IPS-11a (cell line): ENCODE data around the gene ERBB4.

Source experiments
- H3K4me3 ChIP-seq: one replicate; pipeline ENCODE4 v1.5.1; 2013; ENCODE audit warnings: low read depth, low read length, control low read depth

ERBB4 gene

GRCh38 chr2:211503198-211503597 lies 1035.4 kb downstream of the ERBB4 start:
- H3K4me3 ChIP-seq, result no peak overlapping the region

- no peak overlapping the region for H3K4me3 ChIP-seq
Measured at GRCh38 chr2:211498551-211499205, 1039.9 kb downstream of the ERBB4 start.

- H3K4me3 ChIP-seq, result no peak overlapping the region
Measured at GRCh38 chr2:211495339-211495738, 1043.3 kb downstream of the ERBB4 start.

- H3K4me3 ChIP-seq, result no peak overlapping the region
Measured at GRCh38 chr2:211494536-211494935, 1044.1 kb downstream of the ERBB4 start.

- no peak overlapping the region for H3K4me3 ChIP-seq
Measured at GRCh38 chr2:211494085-211494484, 1044.5 kb downstream of the ERBB4 start.

- H3K4me3 ChIP-seq, result no peak overlapping the region
Measured at GRCh38 chr2:211487733-211488132, 1050.9 kb downstream of the ERBB4 start.

- no peak overlapping the region for H3K4me3 ChIP-seq
Measured at GRCh38 chr2:211479536-211480150, 1059.0 kb downstream of the ERBB4 start.

GRCh38 chr2:211477537-211478275 lies 1060.9 kb downstream of the ERBB4 start:
- H3K4me3 ChIP-seq, result no peak overlapping the region

GRCh38 chr2:211473116-211473515 lies 1065.5 kb downstream of the ERBB4 start:
- H3K4me3 ChIP-seq, result no peak overlapping the region

GRCh38 chr2:211469664-211470059 lies 1068.9 kb downstream of the ERBB4 start:
- H3K4me3 ChIP-seq, result no peak overlapping the region

GRCh38 chr2:211468877-211469663 lies 1069.5 kb downstream of the ERBB4 start:
- no peak overlapping the region for H3K4me3 ChIP-seq

- no peak overlapping the region for H3K4me3 ChIP-seq
Measured at GRCh38 chr2:211468217-211468616, 1070.4 kb downstream of the ERBB4 start.

- no peak overlapping the region for H3K4me3 ChIP-seq
Measured at GRCh38 chr2:211463397-211463796, 1075.2 kb downstream of the ERBB4 start.

GRCh38 chr2:211458974-211459373 lies 1079.6 kb downstream of the ERBB4 start:
- H3K4me3 ChIP-seq, result no peak overlapping the region

- no peak overlapping the region for H3K4me3 ChIP-seq
Measured at GRCh38 chr2:211457325-211457724, 1081.3 kb downstream of the ERBB4 start.

GRCh38 chr2:211455216-211455841 lies 1083.3 kb downstream of the ERBB4 start:
- no peak overlapping the region for H3K4me3 ChIP-seq

GRCh38 chr2:211454679-211455078 lies 1083.9 kb downstream of the ERBB4 start:
- no peak overlapping the region for H3K4me3 ChIP-seq

GRCh38 chr2:211453311-211453887 lies 1085.2 kb downstream of the ERBB4 start:
- no peak overlapping the region for H3K4me3 ChIP-seq

- no peak overlapping the region for H3K4me3 ChIP-seq
Measured at GRCh38 chr2:211451642-211452041, 1087.0 kb downstream of the ERBB4 start.

- H3K4me3 ChIP-seq, result no peak overlapping the region
Measured at GRCh38 chr2:211449819-211450218, 1088.8 kb downstream of the ERBB4 start.
